ELF-1 (cell line): ENCODE results near the gene GATAD2B.

ENCODE experiments used
- DNase-seq: peaks from one replicate; pipeline ENCODE4 v3.0.0-alpha.2; 2016; ENCODE audit warnings: low read depth, low spot score

Gene GATAD2B

DNA sequence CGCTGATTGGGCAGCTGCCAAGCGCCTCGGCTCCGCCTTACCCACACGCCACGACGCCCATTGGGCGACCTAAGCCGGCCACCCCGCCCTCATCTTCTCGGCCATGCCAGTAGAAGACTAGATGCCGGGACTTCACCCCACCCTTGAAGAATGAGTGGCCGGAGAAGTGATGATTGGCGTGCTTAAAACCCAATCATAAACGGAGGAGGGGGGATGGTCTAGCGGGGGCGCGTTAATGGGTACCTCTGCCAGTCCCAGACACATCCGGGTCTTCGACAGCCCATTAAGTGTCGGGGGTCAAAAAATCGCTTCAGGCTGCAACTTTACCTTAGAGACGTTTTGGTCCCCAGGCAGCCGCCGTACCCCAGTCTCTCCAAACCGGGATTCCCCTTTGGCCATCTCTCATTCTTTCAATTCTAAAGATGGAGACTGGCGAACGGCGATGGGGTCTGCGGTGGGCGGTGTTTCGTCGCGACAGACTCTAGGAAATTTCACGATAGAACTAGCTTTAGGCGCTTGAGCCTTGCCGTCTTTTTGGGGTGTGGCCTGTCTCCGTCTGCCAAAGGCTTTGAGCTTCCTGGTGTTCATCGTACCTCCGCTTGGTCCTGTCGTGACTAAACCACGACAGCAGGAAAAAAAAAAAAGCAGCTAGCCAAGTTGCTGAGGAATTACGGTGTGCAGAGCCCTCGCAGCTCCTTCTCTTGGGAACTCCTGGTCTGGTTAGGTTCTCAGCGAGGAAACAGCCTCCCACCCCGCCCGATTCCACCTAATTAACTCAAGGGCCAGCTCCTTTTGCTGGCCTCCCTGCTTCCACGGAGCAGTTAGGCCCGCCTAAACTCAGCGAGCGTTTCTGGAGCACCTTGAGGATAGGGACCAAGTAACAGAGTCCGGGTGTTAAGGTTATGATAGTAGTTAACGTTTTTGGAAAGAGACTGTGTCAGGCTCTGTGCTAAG lies at the start of gene GATAD2B:
TSS of gene GATAD2B (minus strand) at position 1 of the 954 bp plus-strand sequence. CDS start 94,625 bp downstream, outside the sequence.
- peak; percentile 100 for DNase-seq

DNA sequence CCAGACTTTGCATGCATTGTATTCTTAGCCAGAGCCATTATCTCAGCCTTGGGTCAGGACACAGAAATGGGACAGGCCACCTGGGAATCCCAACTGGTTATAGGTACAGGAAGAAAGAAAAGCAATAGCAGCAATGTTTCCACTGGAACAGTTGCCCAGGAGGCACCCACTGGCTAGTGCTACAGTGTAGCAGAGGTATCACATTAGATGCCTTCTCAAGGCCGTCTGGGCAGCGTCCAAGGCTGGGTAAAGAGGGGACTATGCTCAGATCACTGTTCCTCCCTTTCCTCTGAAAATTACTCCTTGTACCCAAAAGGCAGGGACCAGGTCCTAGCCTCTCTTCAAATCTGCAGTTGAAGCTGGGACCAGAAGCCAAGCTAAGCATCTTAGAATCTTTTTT lies 47.6 kb upstream of the GATAD2B start:
- no peak for DNase-seq

DNA sequence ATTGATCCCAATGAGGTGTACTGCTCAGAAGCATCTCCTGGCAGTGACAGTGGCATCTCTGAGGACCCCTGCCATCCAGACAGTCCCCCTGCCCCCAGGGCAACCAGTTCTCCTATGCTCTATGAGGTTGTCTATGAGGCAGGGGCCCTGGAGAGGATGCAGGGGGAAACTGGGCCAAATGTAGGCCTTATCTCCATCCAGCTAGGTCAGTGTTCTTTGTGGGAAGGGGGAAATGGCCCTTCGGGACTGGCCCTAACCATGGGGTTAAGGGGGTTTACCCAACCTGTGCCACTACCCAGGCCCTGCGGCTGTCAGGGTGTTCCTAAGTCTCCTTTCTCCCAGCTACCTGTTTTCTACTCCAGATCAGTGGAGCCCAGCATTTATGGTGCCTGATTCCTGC lies 46.2 kb upstream of the GATAD2B start:
- DNase-seq = no peak

DNA sequence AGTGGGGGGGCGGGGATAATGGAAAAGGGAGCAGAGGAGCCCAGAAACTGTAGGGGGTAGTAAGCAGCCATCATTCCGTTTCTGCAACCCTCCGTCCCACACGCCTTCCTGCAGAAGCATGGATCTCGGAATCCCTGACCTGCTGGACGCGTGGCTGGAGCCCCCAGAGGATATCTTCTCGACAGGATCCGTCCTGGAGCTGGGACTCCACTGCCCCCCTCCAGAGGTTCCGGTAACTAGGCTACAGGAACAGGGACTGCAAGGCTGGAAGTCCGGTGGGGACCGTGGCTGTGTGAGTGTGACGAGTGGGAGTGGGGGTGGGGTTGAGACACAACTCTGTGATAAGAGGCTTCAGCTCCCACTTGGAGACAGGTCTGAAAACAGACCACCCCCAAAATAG lies 45.6 kb upstream of the GATAD2B start:
- DNase-seq = no peak

DNA sequence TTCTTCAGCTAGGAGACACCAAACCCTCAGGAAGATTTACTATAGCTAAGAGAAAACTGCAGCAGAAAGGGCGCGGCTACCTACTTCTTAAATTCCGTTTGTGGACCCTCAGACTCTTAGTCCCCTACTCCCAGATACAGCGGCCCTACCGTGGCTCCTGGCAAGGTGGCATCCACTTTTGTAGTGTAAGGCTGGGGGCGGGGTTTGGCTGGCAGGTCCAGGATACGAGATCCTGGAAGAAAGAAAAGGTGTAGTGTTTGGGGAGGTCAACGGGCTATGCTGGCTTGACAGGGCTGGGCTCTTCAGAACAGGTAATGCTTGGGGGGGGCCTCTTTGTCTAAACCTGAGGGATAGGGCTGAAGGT lies 45.2 kb upstream of the GATAD2B start:
- DNase-seq = no peak

DNA sequence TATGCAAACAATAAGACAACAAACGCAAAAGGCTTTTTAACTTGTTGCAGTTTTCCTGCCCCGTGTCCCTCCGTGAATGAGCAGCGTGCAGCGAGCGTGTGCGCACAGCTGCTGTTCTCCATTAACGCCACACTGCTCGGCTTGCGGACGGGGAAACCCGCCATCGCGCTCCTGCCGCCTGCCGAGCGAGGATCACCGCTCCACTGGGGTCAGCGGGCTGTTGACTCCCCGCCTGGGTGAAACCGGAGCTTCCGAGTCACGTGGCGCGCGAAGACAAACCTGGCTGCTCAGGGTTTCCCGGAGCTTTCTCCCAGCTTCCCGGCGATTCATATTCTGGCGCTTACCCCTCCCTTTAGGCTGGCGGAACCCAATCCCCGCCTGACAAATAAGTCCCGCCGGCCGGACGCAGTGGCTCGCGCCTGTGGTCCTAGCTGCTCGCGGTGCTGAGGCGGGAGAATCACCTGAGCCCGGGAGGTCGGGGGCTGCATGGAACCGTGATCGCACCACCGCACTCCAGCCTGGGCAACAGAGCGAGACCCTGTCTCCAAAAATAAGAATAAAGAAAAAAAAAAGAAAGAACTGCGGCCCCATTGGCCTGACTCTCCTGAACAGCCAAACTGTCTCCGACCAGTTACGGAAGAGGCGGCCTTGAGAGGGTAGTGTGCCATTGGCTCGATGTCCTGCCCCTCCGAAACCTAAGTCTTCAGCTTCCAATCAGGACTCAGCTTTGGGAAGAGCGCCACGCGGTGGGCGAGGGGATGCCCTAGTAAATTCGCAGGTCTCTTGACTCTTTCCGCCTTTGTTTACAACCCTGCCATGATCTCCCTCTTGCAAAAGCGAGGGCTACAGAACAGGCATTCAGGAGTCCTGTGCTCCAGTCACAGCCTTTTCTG lies 44.6 kb upstream of the GATAD2B start, which contains the start of gene CREB3L4:
TSS of gene CREB3L4 (plus strand) at position 796 of the 893 bp plus-strand sequence. CDS start 624 bp downstream, outside the sequence.
- DNase-seq = peak; percentile 99

DNA sequence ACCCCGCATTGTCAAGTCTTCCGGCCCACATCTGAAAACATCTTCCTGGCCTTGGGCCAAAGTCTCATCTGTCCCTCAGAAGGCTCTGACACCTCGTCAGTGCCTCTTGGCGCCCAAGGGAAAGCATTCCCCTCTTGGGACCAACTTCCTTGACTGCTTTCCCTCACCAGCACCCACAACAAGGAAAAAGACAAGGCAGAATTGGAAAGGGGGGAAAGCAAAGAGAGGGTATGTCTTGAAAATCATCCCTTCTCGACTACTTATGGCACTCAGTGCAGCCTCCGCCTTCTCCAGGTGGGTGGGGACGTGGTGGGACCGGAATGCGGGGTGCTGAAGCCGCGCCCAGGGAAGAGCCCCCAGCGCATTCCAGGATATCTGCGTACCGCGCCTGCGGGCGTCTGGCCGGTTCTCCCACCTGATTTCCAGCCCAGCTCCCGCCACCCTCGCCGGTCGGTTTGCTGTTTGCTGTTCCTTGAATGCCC lies 41.1 kb upstream of the GATAD2B start:
- DNase-seq = peak; percentile 99

DNA sequence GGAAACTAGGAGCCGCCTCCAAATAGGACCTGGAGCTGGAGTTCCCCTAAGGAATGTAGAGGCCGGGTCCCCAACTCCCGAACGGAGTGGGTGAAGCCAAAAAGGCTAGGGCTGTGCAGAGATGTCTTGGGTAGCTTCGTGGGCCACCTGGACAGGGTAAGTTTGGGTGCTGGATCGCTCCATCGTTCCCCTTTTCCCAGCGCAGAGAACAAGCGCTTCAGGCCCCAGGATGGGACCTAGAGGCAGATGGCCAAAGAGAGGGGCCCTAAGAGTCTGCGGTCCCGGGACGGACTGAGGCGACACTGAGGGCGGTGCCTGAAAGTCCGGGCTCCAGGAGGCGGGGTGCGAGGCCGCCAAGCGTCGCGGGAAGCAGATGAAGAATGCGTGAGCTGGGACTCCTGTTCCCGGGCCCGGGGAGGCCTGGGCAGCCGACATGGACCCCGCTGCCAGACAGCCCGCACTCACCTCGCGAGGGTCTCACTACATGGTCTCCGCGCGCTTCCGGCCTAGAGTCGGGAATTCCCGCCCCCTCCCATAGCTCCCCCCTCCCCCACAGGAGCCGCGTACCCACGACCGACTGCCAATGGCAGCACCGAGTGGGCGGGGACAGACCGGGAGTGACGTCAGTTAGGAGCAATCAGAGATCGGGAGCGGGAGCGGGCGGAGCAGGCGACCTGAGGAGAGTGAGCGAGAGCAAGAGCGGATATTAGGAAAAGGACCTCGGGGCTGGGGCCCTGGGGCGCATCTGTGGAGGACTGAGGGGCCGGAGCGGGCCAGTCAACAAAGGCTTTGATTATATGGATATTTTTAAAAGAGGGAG lies 40.5 kb upstream of the GATAD2B start, which contains the start of gene SLC39A1:
TSS of gene SLC39A1 (minus strand) at position 508 of the 820 bp plus-strand sequence. CDS start 822 bp downstream, outside the sequence.
- DNase-seq = peak; percentile 99

DNA sequence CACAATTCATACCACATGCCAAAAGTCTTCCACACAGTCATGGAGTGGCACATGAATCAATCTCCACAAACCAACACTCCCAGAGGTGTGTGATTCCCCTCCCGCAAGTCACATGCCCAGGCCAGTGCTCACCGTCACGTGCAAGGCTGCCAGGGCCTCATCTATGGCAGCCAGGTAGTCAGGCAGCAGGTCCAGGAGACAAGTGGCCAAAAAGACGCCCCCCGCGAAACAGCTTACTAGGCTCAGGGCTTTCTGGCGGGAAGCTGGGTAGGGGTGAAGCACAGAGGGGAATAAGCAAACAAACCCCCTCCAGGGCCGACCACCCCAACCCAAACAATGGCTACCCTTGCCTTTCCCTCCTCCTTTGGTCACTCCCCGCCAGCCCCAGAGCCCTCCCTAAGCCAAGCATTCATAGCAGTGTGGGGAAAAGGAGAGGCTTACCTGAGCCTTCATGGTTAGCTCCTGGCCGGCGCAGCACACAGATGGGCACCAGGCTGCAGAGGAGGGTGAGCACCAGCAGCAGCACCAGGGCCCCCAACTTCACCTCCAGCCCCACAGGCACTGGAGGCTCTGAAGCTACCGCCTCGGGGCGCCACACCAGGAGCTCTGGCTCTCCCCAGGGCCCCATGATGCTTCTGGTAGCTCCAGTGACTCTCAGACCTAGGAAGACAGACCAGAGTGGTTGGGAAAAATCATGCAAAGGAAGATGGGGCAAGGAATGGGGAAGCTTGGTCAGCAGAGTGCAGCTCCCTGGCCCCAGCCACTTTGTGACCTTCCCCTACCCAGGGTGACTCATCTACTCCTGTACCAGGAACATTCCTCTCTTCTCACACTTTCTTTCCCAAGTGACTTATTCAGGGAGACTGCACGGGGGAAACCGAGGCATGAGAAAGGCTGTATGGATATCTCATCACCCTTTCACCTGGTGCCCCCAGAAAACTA lies 39.6 kb upstream of the GATAD2B start:
- peak; percentile 56 for DNase-seq

DNA sequence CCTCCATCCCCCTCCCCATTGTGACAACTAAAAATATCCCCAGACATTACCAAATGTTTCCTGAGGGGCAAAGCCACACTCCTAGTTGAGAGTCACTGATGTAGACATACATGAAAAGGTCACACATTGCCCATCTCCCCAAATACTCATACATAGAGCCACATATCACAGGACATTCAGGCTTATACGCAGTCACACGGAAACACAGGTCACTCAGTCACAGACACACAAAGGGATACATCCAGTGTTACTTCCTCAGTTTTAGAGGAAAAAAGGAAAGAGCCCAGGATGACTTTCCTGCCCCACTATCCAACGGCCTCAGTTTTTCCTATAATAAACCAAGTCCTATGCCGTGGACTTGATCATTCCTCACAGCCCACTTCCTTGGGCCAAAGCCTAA lies 38.6 kb upstream of the GATAD2B start:
- no peak for DNase-seq

DNA sequence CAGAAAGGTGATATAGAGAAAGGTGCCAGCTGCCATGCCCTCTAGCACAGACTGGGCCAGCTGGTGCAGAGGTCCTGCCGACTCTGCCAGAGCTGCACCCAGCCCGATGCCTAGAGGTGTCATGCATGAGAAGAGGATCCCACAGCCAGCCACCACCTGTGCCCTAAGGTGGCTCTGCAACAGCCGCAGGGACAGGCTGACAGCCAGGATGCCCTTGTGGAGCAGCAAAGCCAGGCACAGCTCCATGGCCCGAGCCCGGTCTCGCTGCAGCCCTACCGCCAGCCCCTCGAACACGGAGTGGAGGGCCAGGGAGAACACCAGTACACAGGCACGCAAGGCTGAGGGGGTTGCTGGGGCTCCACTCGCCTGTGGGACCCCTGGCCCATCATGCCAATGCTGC lies 37.4 kb upstream of the GATAD2B start:
- DNase-seq = no peak

DNA sequence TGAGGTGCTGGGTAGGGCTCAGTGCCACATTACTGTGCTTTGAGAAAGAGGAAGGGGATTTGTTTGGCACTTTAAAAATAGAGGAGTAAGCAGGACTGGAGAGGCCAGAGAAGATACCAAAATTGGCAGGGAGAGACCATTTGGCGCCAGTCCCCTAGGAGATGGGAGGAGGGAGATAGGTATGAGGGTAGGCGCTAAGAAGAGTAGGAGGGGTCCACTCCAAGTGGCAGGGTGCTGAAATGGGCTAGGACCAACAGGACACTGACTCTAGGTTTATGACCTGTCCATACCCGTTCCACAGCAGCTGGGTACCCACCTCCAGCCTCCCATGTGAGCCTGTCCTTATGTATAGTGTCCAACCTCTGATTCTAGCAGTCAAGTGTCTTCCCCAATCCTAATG lies 36.7 kb upstream of the GATAD2B start:
- DNase-seq = peak; percentile 29

DNA sequence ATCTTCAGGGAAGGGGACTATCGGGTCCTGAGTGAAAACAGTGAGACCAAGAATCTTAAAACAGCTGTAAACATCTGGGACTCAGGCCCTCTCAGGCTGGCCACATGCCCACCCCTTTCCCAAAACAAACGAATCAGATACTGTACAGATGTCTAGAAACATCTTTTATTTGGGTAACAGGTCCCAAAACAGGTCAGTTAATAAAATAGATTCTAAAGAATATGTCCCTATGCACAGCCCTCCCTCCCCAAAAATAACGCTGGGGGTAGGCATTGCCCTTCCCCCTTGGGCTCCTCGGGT lies 36.1 kb upstream of the GATAD2B start:
- DNase-seq = no peak

DNA sequence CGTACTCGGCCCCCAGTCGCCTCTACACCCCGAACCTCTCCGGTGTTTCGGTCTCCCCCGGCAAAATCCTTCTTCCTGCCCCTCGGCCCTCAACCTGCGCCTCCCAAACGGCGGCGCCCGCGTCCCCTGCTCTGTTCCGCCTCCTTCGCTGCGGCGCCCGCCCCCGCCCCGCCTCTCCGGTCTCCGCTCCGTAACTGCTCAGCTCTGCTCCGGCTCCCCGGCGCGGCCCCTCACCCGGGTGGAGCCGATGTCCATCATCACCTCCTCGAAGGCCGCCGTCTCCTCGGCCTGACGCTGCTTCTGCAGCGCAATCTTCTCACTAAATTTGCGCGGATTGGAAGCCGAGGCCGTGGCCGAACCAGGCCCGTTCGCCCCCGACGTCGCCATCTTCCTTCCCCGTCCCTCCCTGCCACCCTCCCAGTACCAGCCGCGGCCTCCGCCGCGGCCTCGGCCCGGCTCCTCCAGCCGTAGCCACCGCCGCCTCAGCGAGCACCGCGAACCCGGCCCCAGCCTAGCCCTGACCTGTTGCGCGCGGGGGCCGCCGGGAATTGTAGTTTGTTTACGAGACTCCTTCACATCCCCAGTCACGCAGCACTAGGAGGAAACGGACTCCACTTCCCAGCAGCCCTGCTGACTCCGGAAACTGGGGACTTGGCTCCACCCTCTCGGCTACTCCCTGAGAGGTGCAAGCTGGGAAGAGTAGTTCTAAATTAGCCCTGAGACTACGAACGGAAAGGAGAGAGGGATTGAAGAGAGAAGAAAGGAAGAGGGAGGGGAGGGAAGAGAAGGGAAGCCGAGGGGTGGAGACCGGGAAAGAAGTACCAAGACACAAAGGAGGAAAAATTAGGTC lies 35.6 kb upstream of the GATAD2B start, which contains the start of gene CRTC2:
TSS of gene CRTC2 (minus strand) at position 502 of the 850 bp plus-strand sequence. CDS start at position 387, 115 bp downstream.
- peak; percentile 99 for DNase-seq

DNA sequence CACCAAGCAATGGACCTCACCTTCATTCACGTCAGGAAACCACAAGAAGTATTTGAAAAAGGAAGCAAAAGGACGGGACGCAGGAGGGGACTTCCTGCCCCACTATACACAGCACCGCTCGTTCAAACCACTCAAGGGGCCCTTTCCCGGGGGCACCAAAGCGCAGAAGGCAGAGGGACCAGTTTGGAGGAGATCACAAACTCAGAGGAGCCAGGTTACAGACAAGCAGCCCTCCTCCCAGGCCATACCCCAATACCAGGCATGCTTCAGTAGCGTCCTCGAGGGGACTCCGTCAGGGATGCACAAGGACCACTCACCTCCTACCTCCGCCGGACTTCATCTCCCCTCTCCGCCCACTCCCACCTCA lies 35.0 kb upstream of the GATAD2B start:
- DNase-seq = no peak

DNA sequence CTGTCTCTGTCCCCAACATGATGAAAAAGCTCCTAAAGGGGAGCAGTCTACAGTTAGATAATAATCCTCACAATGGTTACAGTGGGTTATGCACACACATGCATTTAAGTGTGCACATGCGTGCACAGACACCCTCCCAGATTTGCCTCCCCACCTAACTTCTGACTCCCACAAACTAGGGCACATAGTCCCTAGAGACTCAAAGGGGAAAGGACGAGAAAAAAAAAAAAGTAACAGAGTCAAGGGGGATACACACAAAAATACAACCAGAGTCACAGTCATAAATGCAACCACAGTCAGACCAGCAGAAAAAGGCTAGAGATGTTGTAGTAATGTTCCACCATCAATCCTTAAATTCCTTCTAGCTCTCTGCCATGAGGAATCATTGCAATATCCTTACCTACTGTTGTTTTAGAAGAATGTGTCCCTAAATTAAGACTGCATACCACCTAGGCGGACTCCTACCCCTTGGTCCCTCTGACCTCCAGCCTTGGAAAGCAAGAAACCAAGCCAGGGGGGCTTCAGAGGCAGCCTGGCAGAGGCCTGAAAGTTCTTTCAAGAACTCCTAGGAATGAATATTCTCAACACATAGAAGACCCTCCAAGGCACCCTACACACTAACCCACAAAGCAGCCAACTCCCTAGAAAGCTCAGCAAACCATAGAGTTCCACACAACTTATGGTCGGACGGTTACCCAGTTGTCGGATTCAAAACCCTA lies 34.4 kb upstream of the GATAD2B start:
- no peak for DNase-seq

DNA sequence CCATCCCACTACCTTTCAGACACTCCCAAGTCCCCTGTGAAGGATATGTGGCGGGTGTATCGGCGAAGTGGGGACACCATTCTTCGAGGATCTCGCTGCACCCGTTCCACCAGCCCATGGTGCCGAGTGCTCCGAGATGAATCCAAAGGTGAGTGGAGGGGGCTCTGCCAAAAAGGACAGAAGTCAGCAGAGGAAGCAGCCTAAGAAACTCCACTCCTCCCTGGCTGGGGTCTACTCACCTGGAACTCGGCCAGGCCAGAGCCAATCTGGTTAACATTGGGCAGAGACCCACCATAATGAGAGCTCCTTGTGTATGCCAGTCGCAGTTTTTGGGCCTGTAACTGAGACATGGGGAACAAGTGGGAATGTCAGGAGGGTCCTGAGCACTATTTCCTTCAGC lies 32.1 kb upstream of the GATAD2B start:
- DNase-seq = no peak

DNA sequence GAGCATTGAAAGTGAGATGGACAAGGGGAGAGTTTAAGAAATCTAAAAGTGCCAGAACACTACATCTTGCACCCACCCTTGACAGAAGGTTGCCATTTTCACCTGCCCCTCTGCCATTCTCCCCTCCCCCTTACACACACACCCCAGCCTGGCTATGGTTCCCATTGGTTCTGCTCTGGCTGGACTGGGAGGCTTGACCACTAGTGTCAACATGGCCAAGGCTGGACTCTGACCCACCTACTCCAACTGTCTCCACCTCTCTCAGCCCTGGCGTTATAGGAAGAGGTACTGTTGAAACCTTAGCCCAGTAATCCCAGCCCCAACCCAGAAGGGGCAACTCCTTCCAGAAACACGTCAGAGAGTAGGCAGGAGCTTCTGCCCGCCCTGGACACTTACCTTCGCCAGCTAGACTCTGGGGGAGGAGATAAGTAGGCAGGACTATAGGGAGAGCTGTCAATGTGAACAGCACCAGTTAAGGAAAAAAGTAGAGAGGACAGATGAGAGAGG lies 31.1 kb upstream of the GATAD2B start:
- no peak for DNase-seq
